ENCODE measurements around the gene ZFYVE21.

- TF ChIP-seq CTCF (IDR thresholded peaks at IDR 0.05; ENCODE audit: poor library complexity) (no peak), EZH2phosphoT487 (IDR thresholded peaks at IDR 0.05; ENCODE audit: low read depth, severe bottlenecking, unreplicated experiment) (no peak)
Measured at GRCh38 chr14:103763730-103764488, 48.3 kb downstream of the ZFYVE21 start.

Measured in hepatocyte (in vitro differentiated cells).